22Rv1 (cell line): Measurements from ENCODE around the gene EXOC4.

Source experiments
- ZFX ChIP-seq: fragments of 450-650 bp; IDR thresholded peaks from 2 replicates; pipeline ENCODE4 v1.6.1; 2017; ENCODE audit warnings: antibody characterized with exemption, borderline replicate concordance
- TF ChIP-seq, protein P1 (sequence below): fragments of 450-650 bp; IDR thresholded peaks from 2 replicates; pipeline ENCODE4 v1.5.1; 2017; ENCODE audit warnings: mild to moderate bottlenecking

DNA sequence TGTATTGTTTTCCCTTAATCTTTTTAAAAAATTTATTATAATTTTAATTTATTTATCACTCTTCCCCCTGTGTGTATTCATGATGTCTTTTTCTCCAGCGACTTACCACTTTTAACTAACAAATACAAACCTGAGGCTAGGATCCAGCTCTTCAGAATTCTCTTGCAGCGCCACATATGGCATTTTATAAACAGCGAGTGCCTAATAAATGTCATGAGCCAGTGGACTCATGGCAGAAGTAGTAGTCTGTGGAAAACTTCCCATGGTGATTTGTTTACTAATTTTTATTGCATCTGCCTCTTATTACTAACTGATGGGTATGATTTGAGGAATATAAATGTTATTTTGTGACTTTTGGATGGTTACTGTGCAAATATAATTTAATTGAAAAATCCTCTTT lies 102.9 kb downstream of the EXOC4 start:
- TF ChIP-seq, protein P1, sequence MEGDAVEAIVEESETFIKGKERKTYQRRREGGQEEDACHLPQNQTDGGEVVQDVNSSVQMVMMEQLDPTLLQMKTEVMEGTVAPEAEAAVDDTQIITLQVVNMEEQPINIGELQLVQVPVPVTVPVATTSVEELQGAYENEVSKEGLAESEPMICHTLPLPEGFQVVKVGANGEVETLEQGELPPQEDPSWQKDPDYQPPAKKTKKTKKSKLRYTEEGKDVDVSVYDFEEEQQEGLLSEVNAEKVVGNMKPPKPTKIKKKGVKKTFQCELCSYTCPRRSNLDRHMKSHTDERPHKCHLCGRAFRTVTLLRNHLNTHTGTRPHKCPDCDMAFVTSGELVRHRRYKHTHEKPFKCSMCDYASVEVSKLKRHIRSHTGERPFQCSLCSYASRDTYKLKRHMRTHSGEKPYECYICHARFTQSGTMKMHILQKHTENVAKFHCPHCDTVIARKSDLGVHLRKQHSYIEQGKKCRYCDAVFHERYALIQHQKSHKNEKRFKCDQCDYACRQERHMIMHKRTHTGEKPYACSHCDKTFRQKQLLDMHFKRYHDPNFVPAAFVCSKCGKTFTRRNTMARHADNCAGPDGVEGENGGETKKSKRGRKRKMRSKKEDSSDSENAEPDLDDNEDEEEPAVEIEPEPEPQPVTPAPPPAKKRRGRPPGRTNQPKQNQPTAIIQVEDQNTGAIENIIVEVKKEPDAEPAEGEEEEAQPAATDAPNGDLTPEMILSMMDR = no peak
- no peak for TF ChIP-seq ZFX
